Karpas-422 (cell line): ENCODE results near the gene SLC25A22. TPM values are rescaled to one million over a fixed set of nuclear protein-coding genes. Genes with fewer than 3 reads are reported as not detected.

ENCODE experiments used
- DNase-seq: peaks from one replicate; pipeline ENCODE4 v3.0.0-alpha.2; 2015
- H2AFZ ChIP-seq: fragments of 200-600 bp; sonication (generic); 2 replicates; pipeline ENCODE4 v1.6.1; 2014; ENCODE audit warnings: antibody characterized with exemption, low read length, mixed read lengths
- H3K27ac ChIP-seq: fragments of 200-600 bp; sonication (generic); 2 replicates; pipeline ENCODE4 v1.5.1; 2014; ENCODE audit warnings: mild to moderate bottlenecking, low read length, moderate library complexity
- H3K27me3 ChIP-seq: fragments of 200-600 bp; sonication (generic); 2 replicates; pipeline ENCODE4 v1.6.1; 2014; ENCODE audit warnings: low read length, mixed read lengths
- H3K36me3 ChIP-seq: fragments of 200-600 bp; sonication (generic); 2 replicates; pipeline ENCODE4 v1.6.1; 2014; ENCODE audit warnings: low read length, mixed read lengths; ENCODE audit not compliant: insufficient read depth
- H3K4me1 ChIP-seq: fragments of 200-600 bp; sonication (generic); 2 replicates; pipeline ENCODE4 v1.6.1; 2014; ENCODE audit warnings: mild to moderate bottlenecking, low read length, mixed read lengths
- H3K4me2 ChIP-seq: fragments of 200-600 bp; sonication (generic); 2 replicates; pipeline ENCODE4 v1.6.1; 2014; ENCODE audit warnings: low read length, low read depth, mild to moderate bottlenecking; ENCODE audit not compliant: poor library complexity, severe bottlenecking
- H3K4me3 ChIP-seq: fragments of 200-600 bp; sonication (generic); 2 replicates; pipeline ENCODE4 v1.5.1; 2014; ENCODE audit warnings: mild to moderate bottlenecking, antibody characterized with exemption, low read length, mixed read lengths
- H3K79me2 ChIP-seq: fragments of 200-600 bp; sonication (generic); 2 replicates; pipeline ENCODE4 v1.6.1; 2014; ENCODE audit warnings: mild to moderate bottlenecking, low read length, mixed read lengths
- H3K9ac ChIP-seq: fragments of 200-600 bp; sonication (generic); 2 replicates; pipeline ENCODE4 v1.6.0; 2014; ENCODE audit warnings: low read length
- H3K9me2 ChIP-seq: fragments of 200-600 bp; sonication (generic), shearing (Covaris generic); replicated peaks from 2 replicates; pipeline ENCODE4 v1.6.0; 2014; ENCODE audit warnings: mild to moderate bottlenecking, low read length, moderate library complexity; ENCODE audit not compliant: insufficient read depth
- H3K9me3 ChIP-seq: fragments of 300-700, 200-600 bp; sonication (generic); 2 replicates; pipeline ENCODE4 v1.6.1; 2014; ENCODE audit warnings: low read length, mixed read lengths
- H4K20me1 ChIP-seq: fragments of 200-600 bp; sonication (generic); 2 replicates; pipeline ENCODE4 v1.6.1; 2014; ENCODE audit warnings: mild to moderate bottlenecking, antibody characterized with exemption, low read length, low read depth; ENCODE audit not compliant: insufficient read depth
- total RNA-seq: library from RNA; depleted of rRNA; stranded (reverse); fragments of >200 nt; shearing (Covaris generic); gene quantifications from 2 replicates; pipeline ENCODE4 v1.2.3, GENCODE V29; 2014; ENCODE audit warnings: low replicate concordance

Gene SLC25A22
- total RNA-seq, 1 experiment from 2014 or later = 9.3 TPM

DNA sequence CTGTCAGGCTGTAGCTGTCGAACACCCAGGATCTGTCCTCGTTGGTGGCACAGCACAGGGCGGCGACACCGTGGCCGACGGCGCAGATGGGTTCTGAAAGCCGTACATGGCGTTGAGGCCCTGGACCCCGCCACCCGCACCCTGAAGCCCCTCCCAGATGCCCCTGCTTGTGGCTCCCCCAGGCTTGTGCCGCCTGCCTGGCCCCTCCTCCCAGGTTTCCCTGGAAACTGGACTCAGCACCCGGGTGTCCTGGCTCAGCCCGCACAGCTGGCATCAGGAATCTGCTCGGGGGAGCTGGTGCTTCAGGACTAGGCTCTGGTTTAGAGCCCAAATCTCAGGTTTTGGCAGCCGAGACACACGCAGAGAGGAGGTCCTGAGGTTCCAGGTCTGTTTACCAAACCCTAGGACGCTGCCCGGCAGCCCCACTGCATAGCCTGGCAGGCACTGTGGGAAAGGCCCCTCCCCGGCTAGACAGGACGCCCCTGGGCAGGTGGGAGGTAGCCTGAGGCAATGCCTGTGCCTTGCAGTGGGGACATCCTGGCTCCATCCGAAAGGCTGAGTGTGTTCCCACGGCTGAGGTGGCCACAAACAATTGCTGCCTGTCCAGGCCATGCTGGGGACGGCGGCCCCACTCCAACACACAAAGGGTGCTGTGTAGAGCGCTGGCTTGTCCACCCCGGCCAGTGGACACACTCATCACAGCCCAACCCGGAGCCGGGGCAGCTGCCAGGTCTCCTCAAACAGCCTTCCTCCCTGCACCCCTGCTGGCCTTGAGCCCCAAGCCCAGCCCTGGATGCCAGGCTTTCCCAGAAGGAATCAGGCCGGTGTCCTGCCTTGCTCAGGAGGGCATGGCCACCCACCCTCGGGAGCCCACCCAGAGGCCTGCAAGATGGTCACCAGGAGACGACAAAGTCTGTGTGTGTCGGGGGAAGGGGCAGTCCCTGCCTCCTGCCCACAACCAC is 25.4 kb downstream of the SLC25A22 start:
- Histone ChIP-seq H3K27ac (no peak overlapping the region), H3K79me2 (peaks cover 44% of the 10 kb centered on the region), H2AFZ (no peak overlapping the region), H3K27me3 (no peaks in the 10 kb centered on the region), H3K4me3 (no peak overlapping the region), H3K9me2 (no peaks in the 10 kb centered on the region), H3K36me3 (peaks cover 14% of the 10 kb centered on the region), H3K4me2 (no peak overlapping the region), H3K4me1 (peaks cover 11% of the 10 kb centered on the region), H4K20me1 (peaks cover 43% of the 10 kb centered on the region), H3K9me3 (no peaks in the 10 kb centered on the region), H3K9ac (no peak overlapping the region)
- no peak for DNase-seq

DNA sequence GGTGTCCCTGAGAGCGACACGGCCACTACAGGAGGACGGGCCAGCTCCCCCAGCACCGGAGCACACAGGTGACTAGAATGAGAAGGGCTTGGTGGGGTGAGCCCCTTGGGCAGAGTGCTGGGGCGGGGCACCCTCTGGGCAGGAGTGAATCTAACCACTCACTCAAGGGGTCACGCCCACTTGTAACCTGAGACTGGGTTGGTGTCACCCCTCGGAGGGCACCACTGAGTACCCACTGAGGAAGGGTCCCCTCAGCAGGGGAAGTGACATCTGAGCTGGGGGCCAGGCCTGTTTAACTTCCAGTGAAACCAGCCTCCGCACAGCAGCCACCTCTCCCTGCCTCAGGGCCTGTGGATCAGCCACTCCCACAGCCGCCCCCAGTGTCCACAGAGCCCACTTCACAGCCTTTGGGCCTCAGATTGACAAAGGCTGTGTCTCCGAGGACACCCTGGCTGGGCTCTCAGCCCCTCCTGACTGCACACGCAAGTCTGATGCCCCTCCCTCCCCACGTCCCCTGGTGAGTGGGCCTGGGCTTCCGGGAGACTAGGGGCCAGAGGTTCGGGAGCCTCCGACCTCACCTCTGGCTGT is 26.4 kb downstream of the SLC25A22 start:
- Histone ChIP-seq H2AFZ (no peak overlapping the region), H3K36me3 (peaks cover 19% of the 10 kb centered on the region), H4K20me1 (peaks cover 42% of the 10 kb centered on the region), H3K9me2 (no peaks in the 10 kb centered on the region), H3K9me3 (no peaks in the 10 kb centered on the region), H3K4me2 (no peak overlapping the region), H3K9ac (no peak overlapping the region), H3K27ac (no peak overlapping the region), H3K4me3 (no peak overlapping the region), H3K4me1 (peaks cover 11% of the 10 kb centered on the region), H3K79me2 (peaks cover 40% of the 10 kb centered on the region), H3K27me3 (no peaks in the 10 kb centered on the region)
- no peak for DNase-seq

DNA sequence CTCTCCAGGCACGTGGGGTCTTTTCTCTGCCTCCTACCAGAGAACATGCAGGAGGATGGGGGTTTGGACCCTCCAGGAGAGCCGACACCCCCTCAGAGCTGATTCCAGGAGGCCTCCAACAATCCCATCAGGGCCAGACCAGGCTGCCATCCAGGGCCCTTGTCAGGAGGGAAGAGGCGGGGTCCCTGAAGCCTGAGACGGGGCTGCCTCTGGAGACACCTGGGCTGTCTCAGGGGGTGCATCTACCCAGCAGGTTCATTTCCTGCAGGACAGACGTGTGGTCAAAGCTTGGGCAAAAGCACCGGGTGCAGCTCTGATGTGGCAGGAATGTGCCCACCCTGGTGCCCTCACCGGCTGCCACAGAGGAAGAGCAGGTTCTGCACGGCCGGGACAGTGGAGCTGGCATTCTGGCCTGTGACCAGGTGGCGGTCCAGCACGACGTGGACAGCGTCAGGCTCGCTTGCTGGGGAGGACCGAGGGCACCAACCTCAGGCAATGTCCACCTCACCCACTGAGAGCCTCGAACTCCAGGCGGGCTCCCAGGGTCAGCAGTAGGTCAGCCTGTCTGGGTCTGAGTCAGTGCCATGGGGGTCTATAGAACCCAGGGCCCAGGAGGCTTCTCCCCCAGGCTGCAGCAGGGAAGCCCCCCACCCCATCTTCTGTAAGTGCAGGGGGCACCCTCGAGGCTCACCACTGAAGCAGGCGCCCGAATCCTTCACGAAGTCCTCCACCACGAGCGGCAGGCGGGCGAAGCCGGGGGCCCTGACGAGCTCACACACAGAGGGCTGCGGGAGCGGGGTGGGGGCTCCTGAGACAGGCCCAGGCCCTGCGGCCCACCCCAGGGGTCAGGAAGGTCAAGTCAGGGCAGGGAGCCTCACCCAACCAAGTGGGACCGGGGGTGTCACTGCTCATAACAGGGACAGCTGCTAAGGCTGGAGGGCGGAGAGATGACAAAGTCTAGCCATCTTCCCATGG is 27.2 kb downstream of the SLC25A22 start:
- peaks cover 25% of the 10 kb centered on the region for H3K36me3 ChIP-seq
- H3K27ac ChIP-seq = no peak overlapping the region
- no peaks in the 10 kb centered on the region for H3K9me2 ChIP-seq
- no peak overlapping the region for H3K9ac ChIP-seq
- DNase-seq = no peak
- no peaks in the 10 kb centered on the region for H3K9me3 ChIP-seq
- H3K4me2 ChIP-seq = no peak overlapping the region
- no peaks in the 10 kb centered on the region for H3K27me3 ChIP-seq
- no peak overlapping the region for H2AFZ ChIP-seq
- peaks cover 32% of the 10 kb centered on the region for H3K79me2 ChIP-seq
- H4K20me1 ChIP-seq = peaks cover 34% of the 10 kb centered on the region
- no peak overlapping the region for H3K4me3 ChIP-seq
- H3K4me1 ChIP-seq = peaks cover 7% of the 10 kb centered on the region

DNA sequence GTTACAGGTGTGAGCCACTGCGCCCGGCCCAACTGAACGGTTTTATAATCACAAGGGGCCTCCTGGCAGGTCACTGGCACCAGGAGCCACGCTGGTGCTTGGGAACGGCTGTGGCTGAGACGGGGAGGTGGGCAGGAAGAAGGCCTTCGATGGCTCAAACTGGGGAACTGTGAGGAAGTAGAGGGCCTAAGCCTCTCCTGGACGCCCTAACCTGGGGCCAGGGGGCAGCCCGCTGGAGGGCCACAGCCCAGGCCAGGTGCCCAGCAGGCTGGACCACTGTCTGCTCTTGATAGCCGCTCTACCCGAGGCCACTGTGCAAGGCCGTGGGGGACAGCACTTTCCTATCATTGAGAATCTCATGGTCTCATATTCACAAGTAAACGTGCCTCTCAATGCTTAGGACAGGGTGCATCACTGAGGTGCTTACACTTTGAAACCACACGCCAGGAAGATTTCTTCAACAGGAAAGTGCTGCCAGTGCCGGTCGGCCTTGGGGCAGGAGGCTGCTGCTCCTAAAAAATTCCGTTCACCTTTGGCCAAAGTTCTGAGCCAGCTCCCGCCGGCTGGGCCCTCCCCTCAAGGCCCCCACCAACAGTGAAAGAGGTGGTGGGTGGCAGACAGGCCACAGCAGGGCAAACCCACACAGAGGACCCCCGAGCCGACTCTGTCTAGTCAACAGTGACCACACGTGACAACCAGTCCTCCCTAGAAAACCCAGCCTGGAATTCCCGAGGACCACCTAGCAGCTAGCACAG is 28.0 kb downstream of the SLC25A22 start:
- DNase-seq = no peak
- H3K36me3 ChIP-seq = peaks cover 25% of the 10 kb centered on the region
- no peak overlapping the region for H3K27ac ChIP-seq
- H3K79me2 ChIP-seq = peaks cover 23% of the 10 kb centered on the region
- no peak overlapping the region for H3K4me3 ChIP-seq
- H3K4me1 ChIP-seq = no peaks in the 10 kb centered on the region
- H2AFZ ChIP-seq = no peak overlapping the region
- H3K27me3 ChIP-seq = no peaks in the 10 kb centered on the region
- H3K9me3 ChIP-seq = no peaks in the 10 kb centered on the region
- no peak overlapping the region for H3K9ac ChIP-seq
- no peaks in the 10 kb centered on the region for H3K9me2 ChIP-seq
- H3K4me2 ChIP-seq = no peak overlapping the region
- peaks cover 29% of the 10 kb centered on the region; the same call in 1 of the 2 replicates for H4K20me1 ChIP-seq

DNA sequence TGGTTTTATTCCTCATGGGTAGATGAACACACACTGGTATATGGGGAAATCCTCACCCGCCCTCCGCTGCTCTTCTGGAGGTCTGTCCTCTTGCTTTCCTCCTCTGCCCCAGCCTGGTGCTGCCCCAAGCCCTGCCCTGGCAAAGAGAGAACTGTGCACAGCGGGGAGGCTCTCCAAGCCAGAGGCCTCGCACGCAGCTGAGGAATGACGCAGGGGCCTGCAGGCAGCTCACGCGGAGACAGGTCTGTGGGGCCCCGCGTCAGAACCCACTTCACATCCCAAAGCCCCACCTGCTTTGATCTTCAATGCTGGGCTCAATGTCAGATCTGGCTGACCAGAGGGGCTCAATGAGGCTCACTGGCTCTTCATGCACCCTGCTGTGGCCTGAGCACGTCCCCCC is 30.8 kb downstream of the SLC25A22 start:
- H3K9ac ChIP-seq = no peak overlapping the region
- no peak overlapping the region for H3K4me2 ChIP-seq
- no peak overlapping the region for H3K4me3 ChIP-seq
- H2AFZ ChIP-seq = no peak overlapping the region
- H3K27me3 ChIP-seq = no peaks in the 10 kb centered on the region
- H3K9me2 ChIP-seq = no peaks in the 10 kb centered on the region
- peaks cover 22% of the 10 kb centered on the region; the same call in 1 of the 2 replicates for H4K20me1 ChIP-seq
- H3K79me2 ChIP-seq = no peaks in the 10 kb centered on the region
- H3K9me3 ChIP-seq = no peaks in the 10 kb centered on the region
- no peak overlapping the region for H3K27ac ChIP-seq
- peaks cover 31% of the 10 kb centered on the region for H3K36me3 ChIP-seq
- DNase-seq = no peak
- H3K4me1 ChIP-seq = no peaks in the 10 kb centered on the region

DNA sequence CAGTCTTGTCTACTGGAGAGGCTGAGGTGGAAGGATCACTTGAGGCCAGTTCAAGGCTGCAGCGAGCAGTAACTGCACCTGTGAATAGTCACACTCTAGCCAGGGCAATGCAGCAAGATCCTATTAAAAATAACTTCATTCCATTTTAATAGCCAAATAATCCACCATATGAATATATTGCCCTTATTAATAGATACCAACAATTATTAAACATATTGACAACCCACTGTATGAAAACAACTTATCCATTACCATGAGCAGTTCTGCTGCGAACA is 31.2 kb downstream of the SLC25A22 start:
- no peak for DNase-seq
- Histone ChIP-seq H3K4me1 (no peaks in the 10 kb centered on the region), H3K36me3 (peaks cover 35% of the 10 kb centered on the region), H3K4me2 (no peak overlapping the region), H4K20me1 (peaks cover 22% of the 10 kb centered on the region; the same call in 1 of the 2 replicates), H3K27ac (no peak overlapping the region), H3K4me3 (no peak overlapping the region), H2AFZ (no peak overlapping the region), H3K79me2 (no peaks in the 10 kb centered on the region), H3K9me3 (no peaks in the 10 kb centered on the region), H3K27me3 (no peaks in the 10 kb centered on the region), H3K9me2 (no peaks in the 10 kb centered on the region), H3K9ac (no peak overlapping the region)

DNA sequence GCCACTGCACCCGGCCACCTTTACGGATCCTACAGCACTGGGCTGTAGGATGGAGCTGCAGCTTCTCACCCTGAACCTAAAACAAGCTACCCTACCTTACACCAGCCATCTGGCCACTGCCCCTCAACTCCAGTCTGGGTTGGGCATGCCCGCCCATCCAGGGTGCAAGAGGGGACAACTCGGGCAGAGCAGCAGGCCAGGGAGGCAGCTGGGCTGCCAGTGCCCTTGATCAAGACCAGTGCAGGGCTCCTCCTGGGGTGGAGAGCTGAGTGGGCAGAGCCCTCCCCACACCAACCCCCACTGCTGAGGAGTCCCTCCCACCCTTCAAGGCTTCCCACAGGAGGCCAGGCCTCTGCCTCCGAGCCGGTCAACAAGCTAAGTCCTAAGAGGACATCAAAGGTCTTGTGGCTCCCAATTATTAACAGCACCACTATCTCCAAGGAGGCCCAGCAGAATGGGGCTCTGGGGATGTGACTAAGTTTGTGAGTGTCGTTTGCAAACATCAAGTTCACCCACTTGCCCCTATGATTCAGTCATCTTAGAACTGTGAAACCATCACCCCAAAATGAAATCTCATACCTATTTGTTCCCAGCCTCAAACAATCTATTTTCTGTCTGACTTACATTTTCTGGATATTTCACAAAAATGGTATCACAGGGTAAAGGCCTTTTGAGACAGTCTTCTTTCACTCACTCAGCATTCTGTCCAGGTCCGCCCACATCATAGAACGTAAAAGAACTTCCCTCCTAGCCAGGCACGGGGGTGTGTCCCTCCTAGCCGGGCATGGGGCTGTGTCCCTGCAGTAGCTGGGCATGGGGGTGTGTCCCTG is 31.8 kb downstream of the SLC25A22 start:
- Histone ChIP-seq H3K27ac (no peak overlapping the region), H3K4me3 (no peak overlapping the region), H3K9ac (no peak overlapping the region), H3K9me3 (no peaks in the 10 kb centered on the region), H3K79me2 (no peaks in the 10 kb centered on the region), H3K36me3 (peaks cover 39% of the 10 kb centered on the region), H4K20me1 (peaks cover 17% of the 10 kb centered on the region; the same call in 1 of the 2 replicates), H2AFZ (no peak overlapping the region), H3K4me1 (no peaks in the 10 kb centered on the region), H3K9me2 (no peaks in the 10 kb centered on the region), H3K4me2 (no peak overlapping the region), H3K27me3 (no peaks in the 10 kb centered on the region)
- no peak for DNase-seq
